MG63 (cell line): ENCODE data around the gene LSM4. TPM values are rescaled to one million over a fixed set of nuclear protein-coding genes. Genes with fewer than 3 reads are reported as not detected.
A peak's percentile ranks its signal among the peaks of the same experiment; 100 is the strongest.

Experiments
- DNase-seq: peaks from one replicate; pipeline ENCODE4 v3.0.0-alpha.2; 2020
- H3K27me3 ChIP-seq: fragments of 250-450 bp; sonication (Bioruptor Pico); 2 replicates; pipeline ENCODE4 v1.5.1; 2020; ENCODE audit warnings: mild to moderate bottlenecking, moderate library complexity
- H3K36me3 ChIP-seq: fragments of 250-450 bp; sonication (Bioruptor Pico); 2 replicates; pipeline ENCODE4 v1.5.1; 2020; ENCODE audit warnings: mild to moderate bottlenecking, moderate library complexity
- H3K4me3 ChIP-seq: fragments of 250-450 bp; sonication (Bioruptor Pico); 2 replicates; pipeline ENCODE4 v1.5.1; 2020; ENCODE audit warnings: mild to moderate bottlenecking, moderate library complexity
- H3K9me3 ChIP-seq: fragments of 250-450 bp; sonication (Bioruptor Pico); 2 replicates; pipeline ENCODE4 v1.5.1; 2020; ENCODE audit warnings: mild to moderate bottlenecking, moderate library complexity
- total RNA-seq: library from RNA; depleted of rRNA; stranded (reverse); fragments of >200 nt; shearing (Covaris generic); gene quantifications from 2 replicates; pipeline ENCODE4 v1.2.3, GENCODE V29; 2014; ENCODE audit warnings: low replicate concordance

LSM4 gene
- total RNA-seq, 1 experiment from 2014 or later, result 636 TPM

GRCh38 chr19:18322318-18322758 is 538 bp downstream of the LSM4 start:
- H3K27me3 ChIP-seq, result no peaks in the 10 kb centered on the region
- no peaks in the 10 kb centered on the region for H3K9me3 ChIP-seq
- H3K4me3 ChIP-seq, result peak overlapping the region; percentile 75
- DNase-seq, result peak; percentile 74
- peaks cover 37% of the 10 kb centered on the region for H3K36me3 ChIP-seq

GRCh38 chr19:18321734-18322102 is 1.2 kb downstream of the LSM4 start:
- Histone ChIP-seq H3K36me3 (peaks cover 39% of the 10 kb centered on the region), H3K9me3 (no peaks in the 10 kb centered on the region), H3K4me3 (peak overlapping the region; percentile 75), H3K27me3 (no peaks in the 10 kb centered on the region)
- no peak for DNase-seq

- H3K36me3 ChIP-seq, result peaks cover 44% of the 10 kb centered on the region
- DNase-seq, result no peak
- H3K27me3 ChIP-seq, result no peaks in the 10 kb centered on the region
- peak overlapping the region; percentile 75 for H3K4me3 ChIP-seq
- no peaks in the 10 kb centered on the region for H3K9me3 ChIP-seq
These were observed 1.8 kb downstream of the LSM4 start for GRCh38 chr19:18320865-18321733.

- H3K9me3 ChIP-seq, result no peaks in the 10 kb centered on the region
- peaks cover 58% of the 10 kb centered on the region for H3K36me3 ChIP-seq
- no peaks in the 10 kb centered on the region for H3K27me3 ChIP-seq
- DNase-seq, result no peak
- no peak overlapping the region for H3K4me3 ChIP-seq
These were observed 3.2 kb downstream of the LSM4 start for GRCh38 chr19:18319591-18320135.

GRCh38 chr19:18317961-18318800 is 4.7 kb downstream of the LSM4 start:
- Histone ChIP-seq H3K4me3 (no peak overlapping the region), H3K27me3 (no peaks in the 10 kb centered on the region), H3K36me3 (peaks cover 72% of the 10 kb centered on the region), H3K9me3 (no peaks in the 10 kb centered on the region)
- DNase-seq, result no peak

GRCh38 chr19:18313398-18313797 is 9.5 kb downstream of the LSM4 start:
- H3K36me3 ChIP-seq, result peaks cover 89% of the 10 kb centered on the region
- H3K9me3 ChIP-seq, result no peaks in the 10 kb centered on the region
- no peaks in the 10 kb centered on the region for H3K27me3 ChIP-seq
- no peak for DNase-seq
- no peak overlapping the region for H3K4me3 ChIP-seq

GRCh38 chr19:18312092-18312534 is 10.8 kb downstream of the LSM4 start:
- H3K36me3 ChIP-seq, result peaks cover 90% of the 10 kb centered on the region
- H3K9me3 ChIP-seq, result no peaks in the 10 kb centered on the region

GRCh38 chr19:18311502-18312091 is 11.3 kb downstream of the LSM4 start:
- Histone ChIP-seq H3K9me3 (no peaks in the 10 kb centered on the region), H3K27me3 (no peaks in the 10 kb centered on the region), H3K36me3 (peaks cover 92% of the 10 kb centered on the region), H3K4me3 (no peak overlapping the region)
- DNase-seq, result no peak

More at GRCh38 chr19:18312092-18312534, 10.8 kb downstream of the LSM4 start:
- Histone ChIP-seq H3K4me3 (no peak overlapping the region), H3K27me3 (no peaks in the 10 kb centered on the region)
- DNase-seq, result no peak

GRCh38 chr19:18310966-18311365 is 11.9 kb downstream of the LSM4 start:
- H3K9me3 ChIP-seq, result no peaks in the 10 kb centered on the region
- H3K36me3 ChIP-seq, result peaks cover 94% of the 10 kb centered on the region
- H3K4me3 ChIP-seq, result no peak overlapping the region
- no peak for DNase-seq
- no peaks in the 10 kb centered on the region for H3K27me3 ChIP-seq

- Histone ChIP-seq H3K36me3 (peaks cover 93% of the 10 kb centered on the region), H3K27me3 (no peaks in the 10 kb centered on the region), H3K9me3 (no peaks in the 10 kb centered on the region), H3K4me3 (no peak overlapping the region)
- DNase-seq, result no peak
These were observed 12.6 kb downstream of the LSM4 start for GRCh38 chr19:18310118-18310909.

GRCh38 chr19:18309525-18310064 is 13.3 kb downstream of the LSM4 start:
- Histone ChIP-seq H3K27me3 (no peaks in the 10 kb centered on the region), H3K9me3 (no peaks in the 10 kb centered on the region), H3K36me3 (peaks cover 86% of the 10 kb centered on the region), H3K4me3 (no peak overlapping the region)
- DNase-seq, result no peak

- DNase-seq, result no peak
- Histone ChIP-seq H3K4me3 (no peak overlapping the region), H3K36me3 (peaks cover 80% of the 10 kb centered on the region), H3K9me3 (no peaks in the 10 kb centered on the region), H3K27me3 (no peaks in the 10 kb centered on the region)
These were observed 13.9 kb downstream of the LSM4 start for GRCh38 chr19:18308948-18309325.

- H3K27me3 ChIP-seq, result no peaks in the 10 kb centered on the region
- H3K9me3 ChIP-seq, result no peaks in the 10 kb centered on the region
- H3K4me3 ChIP-seq, result no peak overlapping the region
- no peak for DNase-seq
- peaks cover 73% of the 10 kb centered on the region for H3K36me3 ChIP-seq
These were observed 14.6 kb downstream of the LSM4 start for GRCh38 chr19:18308051-18308947.

GRCh38 chr19:18307271-18307681 is 15.6 kb downstream of the LSM4 start:
- Histone ChIP-seq H3K27me3 (no peaks in the 10 kb centered on the region), H3K36me3 (peaks cover 63% of the 10 kb centered on the region), H3K4me3 (no peak overlapping the region), H3K9me3 (no peaks in the 10 kb centered on the region)
- DNase-seq, result no peak

- Histone ChIP-seq H3K4me3 (no peak overlapping the region), H3K36me3 (peaks cover 59% of the 10 kb centered on the region), H3K27me3 (no peaks in the 10 kb centered on the region), H3K9me3 (no peaks in the 10 kb centered on the region)
- DNase-seq, result no peak
These were observed 16.0 kb downstream of the LSM4 start for GRCh38 chr19:18306888-18307260.
